ENCODE data around the gene QRICH1.

QRICH1 gene

DNA sequence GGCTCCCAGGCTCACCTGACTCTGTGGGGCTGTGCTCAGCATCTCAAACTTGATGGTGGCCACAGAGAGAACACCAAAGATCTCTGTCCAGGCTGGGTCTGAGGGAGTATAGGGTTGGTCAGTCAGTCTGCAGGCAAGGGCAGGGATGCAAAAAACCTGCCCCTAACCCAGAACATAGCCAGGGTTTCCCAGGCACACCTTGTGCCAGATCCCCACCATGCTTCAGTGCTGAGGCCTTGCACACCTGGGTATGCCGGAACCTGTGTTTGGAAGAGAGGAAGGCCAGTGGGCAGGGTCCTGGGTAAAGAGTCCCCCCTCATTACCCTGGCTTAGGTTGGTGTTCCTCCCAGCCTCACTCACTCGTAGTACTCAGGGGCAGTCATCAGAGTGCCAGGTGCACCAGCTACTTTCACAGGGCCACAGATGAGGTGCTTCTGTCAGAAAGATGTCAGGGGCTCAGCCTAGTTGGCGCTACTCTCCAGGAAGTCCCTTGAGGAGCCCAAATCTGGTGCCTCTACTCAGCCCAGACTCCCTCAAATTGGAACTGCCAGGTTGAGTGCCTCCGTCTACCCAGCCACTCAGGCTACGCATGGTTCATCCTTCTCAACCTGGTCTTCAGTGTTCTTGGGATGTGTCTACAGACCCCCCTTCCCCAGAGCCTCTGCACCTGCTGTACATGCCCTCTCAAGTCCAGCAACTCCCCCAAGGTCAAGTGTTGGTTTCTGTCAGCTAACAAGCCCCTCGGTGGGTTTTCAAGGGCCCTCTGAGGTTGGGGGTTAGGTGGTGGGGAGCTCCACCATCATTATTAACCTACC lies 77.2 kb downstream of the QRICH1 start:
- TF ChIP-seq, protein P1, sequence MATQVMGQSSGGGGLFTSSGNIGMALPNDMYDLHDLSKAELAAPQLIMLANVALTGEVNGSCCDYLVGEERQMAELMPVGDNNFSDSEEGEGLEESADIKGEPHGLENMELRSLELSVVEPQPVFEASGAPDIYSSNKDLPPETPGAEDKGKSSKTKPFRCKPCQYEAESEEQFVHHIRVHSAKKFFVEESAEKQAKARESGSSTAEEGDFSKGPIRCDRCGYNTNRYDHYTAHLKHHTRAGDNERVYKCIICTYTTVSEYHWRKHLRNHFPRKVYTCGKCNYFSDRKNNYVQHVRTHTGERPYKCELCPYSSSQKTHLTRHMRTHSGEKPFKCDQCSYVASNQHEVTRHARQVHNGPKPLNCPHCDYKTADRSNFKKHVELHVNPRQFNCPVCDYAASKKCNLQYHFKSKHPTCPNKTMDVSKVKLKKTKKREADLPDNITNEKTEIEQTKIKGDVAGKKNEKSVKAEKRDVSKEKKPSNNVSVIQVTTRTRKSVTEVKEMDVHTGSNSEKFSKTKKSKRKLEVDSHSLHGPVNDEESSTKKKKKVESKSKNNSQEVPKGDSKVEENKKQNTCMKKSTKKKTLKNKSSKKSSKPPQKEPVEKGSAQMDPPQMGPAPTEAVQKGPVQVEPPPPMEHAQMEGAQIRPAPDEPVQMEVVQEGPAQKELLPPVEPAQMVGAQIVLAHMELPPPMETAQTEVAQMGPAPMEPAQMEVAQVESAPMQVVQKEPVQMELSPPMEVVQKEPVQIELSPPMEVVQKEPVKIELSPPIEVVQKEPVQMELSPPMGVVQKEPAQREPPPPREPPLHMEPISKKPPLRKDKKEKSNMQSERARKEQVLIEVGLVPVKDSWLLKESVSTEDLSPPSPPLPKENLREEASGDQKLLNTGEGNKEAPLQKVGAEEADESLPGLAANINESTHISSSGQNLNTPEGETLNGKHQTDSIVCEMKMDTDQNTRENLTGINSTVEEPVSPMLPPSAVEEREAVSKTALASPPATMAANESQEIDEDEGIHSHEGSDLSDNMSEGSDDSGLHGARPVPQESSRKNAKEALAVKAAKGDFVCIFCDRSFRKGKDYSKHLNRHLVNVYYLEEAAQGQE (IDR thresholded peaks at IDR 0.05; ENCODE audit: insufficient read depth in 1 of 2, low read depth in 2 of 2, low read length in 2 of 2): no peak
- TF ChIP-seq POLR2AphosphoS5 (IDR thresholded peaks at IDR 0.05; ENCODE audit: low read depth, low read length) (no peak), FOXP2 (optimal IDR thresholded peaks at IDR 0.05; ENCODE audit: borderline replicate concordance, extremely low read depth, extremely low read length, insufficient read depth) (no peak)

DNA sequence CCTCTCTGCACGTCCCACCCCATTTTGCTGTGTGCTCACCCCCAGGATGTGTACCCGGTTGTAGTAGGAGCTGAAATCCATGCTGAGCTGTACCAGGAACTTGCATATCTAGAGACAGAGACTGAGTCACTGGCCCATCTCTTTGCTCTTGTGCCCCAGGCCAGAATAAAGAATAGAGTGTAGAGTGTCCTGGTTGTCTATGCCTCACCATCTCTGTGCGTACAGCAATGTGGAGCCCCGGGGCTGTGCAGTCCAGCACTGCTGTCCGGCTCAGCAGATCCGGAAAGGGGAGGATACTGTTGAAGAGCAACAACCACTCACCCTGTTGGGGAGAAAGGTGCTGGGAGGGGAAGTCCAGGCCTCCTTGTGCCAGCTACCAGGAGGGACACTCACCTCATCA lies 78.1 kb downstream of the QRICH1 start:
- no peak for TF ChIP-seq FOXP2 (optimal IDR thresholded peaks at IDR 0.05; ENCODE audit: borderline replicate concordance, extremely low read depth, extremely low read length, insufficient read depth)
- TF ChIP-seq, protein P1 (IDR thresholded peaks at IDR 0.05; ENCODE audit: insufficient read depth in 1 of 2, low read depth in 2 of 2, low read length in 2 of 2): no peak
- no peak for TF ChIP-seq TAF1 (IDR thresholded peaks at IDR 0.05; ENCODE audit: borderline replicate concordance, insufficient read depth, low read length)
- TF ChIP-seq POLR2AphosphoS5 (IDR thresholded peaks at IDR 0.05; ENCODE audit: low read depth, low read length): no peak; the same call in 1 of the 2 replicates
- TF ChIP-seq SIN3A (IDR thresholded peaks at IDR 0.05; ENCODE audit: borderline replicate concordance, insufficient read depth, low read length): no peak

DNA sequence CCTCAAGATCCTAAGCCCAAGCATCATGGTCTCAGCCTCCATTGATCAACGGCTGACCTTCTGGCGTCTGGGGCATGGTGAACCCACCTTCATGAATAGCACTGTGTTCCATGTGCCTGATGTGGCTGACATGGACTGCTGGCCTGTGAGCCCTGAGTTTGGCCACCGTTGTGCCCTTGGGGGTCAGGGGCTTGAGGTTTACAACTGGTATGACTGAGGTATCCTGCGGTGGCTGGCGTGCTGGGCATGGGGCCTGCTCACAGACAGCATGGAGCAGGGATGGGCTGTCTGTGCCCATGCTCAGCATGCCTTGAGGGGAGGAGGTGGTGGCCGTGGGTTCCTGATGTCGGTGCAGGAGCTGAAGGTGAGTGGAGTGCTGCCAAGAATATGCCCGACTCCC lies 78.8 kb downstream of the QRICH1 start:
- no peak for TF ChIP-seq POLR2AphosphoS5 (IDR thresholded peaks at IDR 0.05; ENCODE audit: low read depth, low read length)
- no peak for TF ChIP-seq SIN3A (IDR thresholded peaks at IDR 0.05; ENCODE audit: borderline replicate concordance, insufficient read depth, low read length)
- no peak for TF ChIP-seq FOXP2 (optimal IDR thresholded peaks at IDR 0.05; ENCODE audit: borderline replicate concordance, extremely low read depth, extremely low read length, insufficient read depth)
- TF ChIP-seq, protein P1 (IDR thresholded peaks at IDR 0.05; ENCODE audit: insufficient read depth in 1 of 2, low read depth in 2 of 2, low read length in 2 of 2): no peak
- no peak for TF ChIP-seq TAF1 (IDR thresholded peaks at IDR 0.05; ENCODE audit: borderline replicate concordance, insufficient read depth, low read length)

DNA sequence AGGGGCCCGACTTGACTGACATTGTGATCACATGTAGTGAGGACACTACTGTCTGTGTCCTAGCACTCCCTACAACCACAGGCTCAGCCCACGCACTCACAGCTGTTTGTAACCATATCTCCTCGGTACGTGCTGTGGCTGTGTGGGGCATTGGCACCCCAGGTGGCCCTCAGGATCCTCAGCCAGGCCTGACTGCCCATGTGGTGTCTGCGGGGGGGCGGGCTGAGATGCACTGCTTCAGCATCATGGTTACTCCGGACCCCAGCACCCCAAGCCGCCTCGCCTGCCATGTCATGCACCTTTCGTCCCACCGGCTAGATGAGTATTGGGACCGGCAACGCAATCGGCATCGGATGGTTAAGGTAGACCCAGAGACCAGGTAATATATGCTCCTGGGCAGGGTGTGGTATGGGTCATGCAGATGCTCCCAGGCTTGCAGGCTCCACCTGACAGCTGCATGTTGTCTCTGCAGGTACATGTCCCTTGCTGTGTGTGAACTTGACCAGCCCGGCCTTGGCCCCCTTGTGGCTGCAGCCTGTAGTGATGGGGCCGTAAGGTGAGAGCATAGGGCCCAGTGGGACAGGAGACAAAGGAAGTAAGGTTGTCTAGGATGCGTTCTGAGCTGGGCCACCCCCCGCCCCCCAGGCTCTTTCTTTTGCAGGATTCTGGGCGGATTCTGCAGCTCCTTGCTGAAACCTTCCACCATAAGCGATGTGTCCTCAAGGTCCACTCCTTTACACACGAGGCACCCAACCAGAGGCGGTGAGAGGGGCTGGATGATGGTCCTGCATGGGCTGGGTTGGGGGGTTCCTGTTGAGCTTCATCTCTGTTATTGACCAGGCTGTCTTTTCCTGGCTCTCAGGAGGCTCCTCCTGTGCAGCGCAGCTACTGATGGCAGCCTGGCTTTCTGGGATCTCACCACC lies 79.9 kb downstream of the QRICH1 start:
- TF ChIP-seq SIN3A (IDR thresholded peaks at IDR 0.05; ENCODE audit: borderline replicate concordance, insufficient read depth, low read length) (no peak), FOXP2 (optimal IDR thresholded peaks at IDR 0.05; ENCODE audit: borderline replicate concordance, extremely low read depth, extremely low read length, insufficient read depth) (no peak), POLR2AphosphoS5 (IDR thresholded peaks at IDR 0.05; ENCODE audit: low read depth, low read length) (no peak), TAF1 (IDR thresholded peaks at IDR 0.05; ENCODE audit: borderline replicate concordance, insufficient read depth, low read length) (no peak)
- TF ChIP-seq, protein P1 (IDR thresholded peaks at IDR 0.05; ENCODE audit: insufficient read depth in 1 of 2, low read depth in 2 of 2, low read length in 2 of 2): no peak
